Measurements from ENCODE around the gene GBA3.

DNA sequence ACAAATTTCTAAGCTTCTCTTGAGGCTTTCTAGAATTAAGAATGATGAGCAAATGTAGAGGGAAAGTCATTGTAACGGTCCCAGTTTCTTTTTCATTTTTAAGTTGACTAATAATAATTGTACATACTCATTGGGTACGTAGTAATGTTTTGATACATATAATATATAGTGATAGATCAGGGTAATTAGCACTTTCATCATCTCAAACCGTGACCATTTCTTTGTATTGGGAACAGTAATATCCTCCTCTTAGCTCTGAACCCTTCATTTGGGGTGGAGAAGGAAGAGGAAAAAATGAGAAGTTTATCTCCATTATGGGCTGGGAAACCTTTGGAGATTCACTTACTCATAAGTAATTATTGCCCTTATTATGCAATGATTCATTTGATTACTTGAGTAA lies 39.0 kb upstream of the GBA3 start:
- TF ChIP-seq, protein P1, sequence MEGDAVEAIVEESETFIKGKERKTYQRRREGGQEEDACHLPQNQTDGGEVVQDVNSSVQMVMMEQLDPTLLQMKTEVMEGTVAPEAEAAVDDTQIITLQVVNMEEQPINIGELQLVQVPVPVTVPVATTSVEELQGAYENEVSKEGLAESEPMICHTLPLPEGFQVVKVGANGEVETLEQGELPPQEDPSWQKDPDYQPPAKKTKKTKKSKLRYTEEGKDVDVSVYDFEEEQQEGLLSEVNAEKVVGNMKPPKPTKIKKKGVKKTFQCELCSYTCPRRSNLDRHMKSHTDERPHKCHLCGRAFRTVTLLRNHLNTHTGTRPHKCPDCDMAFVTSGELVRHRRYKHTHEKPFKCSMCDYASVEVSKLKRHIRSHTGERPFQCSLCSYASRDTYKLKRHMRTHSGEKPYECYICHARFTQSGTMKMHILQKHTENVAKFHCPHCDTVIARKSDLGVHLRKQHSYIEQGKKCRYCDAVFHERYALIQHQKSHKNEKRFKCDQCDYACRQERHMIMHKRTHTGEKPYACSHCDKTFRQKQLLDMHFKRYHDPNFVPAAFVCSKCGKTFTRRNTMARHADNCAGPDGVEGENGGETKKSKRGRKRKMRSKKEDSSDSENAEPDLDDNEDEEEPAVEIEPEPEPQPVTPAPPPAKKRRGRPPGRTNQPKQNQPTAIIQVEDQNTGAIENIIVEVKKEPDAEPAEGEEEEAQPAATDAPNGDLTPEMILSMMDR (IDR thresholded peaks at IDR 0.05; ENCODE audit: low read length) = no peak
- TF ChIP-seq EZH2 (optimal IDR thresholded peaks at IDR 0.05; ENCODE audit: low read depth, low read length) = no peak
